Nephron progenitor cell (in vitro differentiated cells): ENCODE results near the gene RSU1.
"Not testable (repeated sequence)": the region's sequence is repeated elsewhere in the genome, so short reads cannot be mapped to it uniquely, and the experiment has no call there.

Source experiments
- DNase-seq: peaks from one replicate; pipeline ENCODE4 v3.0.0; 2021
- H3K27ac Mint-ChIP-seq: 2 replicates; pipeline ENCODE4 v1.8.0; 2021; ENCODE audit warnings: mild to moderate bottlenecking, moderate library complexity, mixed read lengths
- H3K27me3 Mint-ChIP-seq: 2 replicates; pipeline ENCODE4 v1.8.0; 2021; ENCODE audit warnings: mild to moderate bottlenecking, low read depth, mixed read lengths; ENCODE audit not compliant: poor library complexity
- H3K36me3 Mint-ChIP-seq: 2 replicates; pipeline ENCODE4 v1.8.0; 2021; ENCODE audit warnings: low read depth, mixed read lengths
- H3K4me1 Mint-ChIP-seq: 2 replicates; pipeline ENCODE4 v1.8.0; 2021; ENCODE audit warnings: mixed read lengths
- H3K4me3 Mint-ChIP-seq: 2 replicates; pipeline ENCODE4 v1.8.0; 2021; ENCODE audit warnings: mild to moderate bottlenecking, moderate library complexity, mixed read lengths
- H3K9me3 Mint-ChIP-seq: 2 replicates; pipeline ENCODE4 v1.8.0; 2021; ENCODE audit warnings: mild to moderate bottlenecking, moderate library complexity, mixed read lengths
- TF ChIP-seq, protein P1 (sequence below): fragments of 200-600 bp; sonication (generic); IDR thresholded peaks from 2 replicates; pipeline ENCODE4 v1.5.0; 2021; ENCODE audit warnings: antibody characterized with exemption

Gene RSU1

DNA sequence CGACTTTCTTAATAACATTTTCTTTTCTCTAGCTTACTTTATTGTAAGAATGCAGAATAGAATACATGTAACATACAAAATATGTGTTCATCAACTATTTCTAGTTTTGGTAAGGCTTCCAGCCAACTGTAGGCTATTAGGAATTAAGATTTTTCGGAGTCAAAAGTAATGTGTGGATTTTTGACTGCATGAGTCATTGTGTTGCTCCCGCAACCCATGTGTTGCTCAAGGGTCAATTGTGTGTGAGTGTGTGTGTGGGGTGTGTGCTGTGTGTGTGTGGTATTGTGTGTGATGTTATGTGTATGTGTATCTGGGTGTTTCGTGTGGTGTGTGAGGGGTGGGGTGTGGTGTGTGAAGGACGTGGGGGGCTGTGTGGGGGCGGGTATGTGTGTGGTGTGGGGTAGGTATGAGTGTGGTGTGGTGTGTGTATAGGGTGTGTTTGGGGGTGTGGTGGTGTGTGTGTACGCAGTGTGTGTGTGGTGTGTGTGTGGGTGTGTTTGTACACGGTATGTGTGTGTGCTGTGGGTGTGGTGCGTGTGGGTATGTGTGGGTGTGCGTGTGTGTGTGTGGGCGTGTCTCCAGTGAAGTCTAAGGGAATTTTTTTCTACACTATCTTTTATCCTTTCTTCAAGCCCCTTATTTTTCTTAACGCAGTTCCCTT, 60.5 kb downstream of the RSU1 start:
- Mint-ChIP-seq H3K36me3 (peaks cover 57% of the 10 kb centered on the region), H3K4me1 (no peaks in the 10 kb centered on the region), H3K27ac (peak overlapping the region; percentile 79), H3K27me3 (no peaks in the 10 kb centered on the region), H3K9me3 (peaks cover 4% of the 10 kb centered on the region), H3K4me3 (no peak overlapping the region)
- TF ChIP-seq, protein P1, sequence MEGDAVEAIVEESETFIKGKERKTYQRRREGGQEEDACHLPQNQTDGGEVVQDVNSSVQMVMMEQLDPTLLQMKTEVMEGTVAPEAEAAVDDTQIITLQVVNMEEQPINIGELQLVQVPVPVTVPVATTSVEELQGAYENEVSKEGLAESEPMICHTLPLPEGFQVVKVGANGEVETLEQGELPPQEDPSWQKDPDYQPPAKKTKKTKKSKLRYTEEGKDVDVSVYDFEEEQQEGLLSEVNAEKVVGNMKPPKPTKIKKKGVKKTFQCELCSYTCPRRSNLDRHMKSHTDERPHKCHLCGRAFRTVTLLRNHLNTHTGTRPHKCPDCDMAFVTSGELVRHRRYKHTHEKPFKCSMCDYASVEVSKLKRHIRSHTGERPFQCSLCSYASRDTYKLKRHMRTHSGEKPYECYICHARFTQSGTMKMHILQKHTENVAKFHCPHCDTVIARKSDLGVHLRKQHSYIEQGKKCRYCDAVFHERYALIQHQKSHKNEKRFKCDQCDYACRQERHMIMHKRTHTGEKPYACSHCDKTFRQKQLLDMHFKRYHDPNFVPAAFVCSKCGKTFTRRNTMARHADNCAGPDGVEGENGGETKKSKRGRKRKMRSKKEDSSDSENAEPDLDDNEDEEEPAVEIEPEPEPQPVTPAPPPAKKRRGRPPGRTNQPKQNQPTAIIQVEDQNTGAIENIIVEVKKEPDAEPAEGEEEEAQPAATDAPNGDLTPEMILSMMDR: no peak
- no peak for DNase-seq

GRCh38 chr10:16754765-16755164, 62.5 kb downstream of the RSU1 start:
- H3K27me3 Mint-ChIP-seq: no peaks in the 10 kb centered on the region
- H3K27ac Mint-ChIP-seq: no peak overlapping the region
- H3K4me1 Mint-ChIP-seq: no peaks in the 10 kb centered on the region
- DNase-seq: no peak
- TF ChIP-seq, protein P1: no peak
- H3K9me3 Mint-ChIP-seq: peaks cover 4% of the 10 kb centered on the region
- peaks cover 58% of the 10 kb centered on the region for H3K36me3 Mint-ChIP-seq
- H3K4me3 Mint-ChIP-seq: no peak overlapping the region

- H3K4me3 Mint-ChIP-seq, DNase-seq, H3K4me1 Mint-ChIP-seq, H3K9me3 Mint-ChIP-seq, H3K27me3 Mint-ChIP-seq: not testable (repeated sequence)
- peak overlapping the region; percentile 8 for H3K27ac Mint-ChIP-seq
- H3K36me3 Mint-ChIP-seq: peaks cover 44% of the 10 kb centered on the region
These were observed 64.4 kb downstream of the RSU1 start for GRCh38 chr10:16752849-16753248.

DNA sequence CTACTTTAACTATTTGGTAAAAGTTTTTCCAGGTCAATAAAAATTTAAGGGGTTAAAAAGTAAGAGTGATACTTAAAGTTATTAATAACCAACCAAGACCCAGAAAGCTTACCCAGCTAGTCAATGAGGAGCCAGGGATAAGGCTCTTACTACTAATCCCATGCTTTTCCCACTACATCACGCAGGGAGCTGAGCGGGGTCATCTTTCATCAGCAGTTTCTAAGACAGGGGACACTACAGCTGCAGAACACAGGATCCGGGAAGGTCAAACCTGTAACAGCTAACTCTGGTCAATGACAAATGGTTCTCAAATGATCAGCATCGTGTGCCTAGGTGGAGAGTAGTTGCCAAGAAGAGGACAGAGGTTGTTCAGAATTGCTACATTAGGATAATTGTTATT, 65.1 kb downstream of the RSU1 start:
- no peaks in the 10 kb centered on the region for H3K27me3 Mint-ChIP-seq
- TF ChIP-seq, protein P1: no peak
- H3K4me1 Mint-ChIP-seq: no peaks in the 10 kb centered on the region
- DNase-seq: no peak
- no peak overlapping the region for H3K27ac Mint-ChIP-seq
- H3K4me3 Mint-ChIP-seq: no peak overlapping the region
- peaks cover 37% of the 10 kb centered on the region for H3K36me3 Mint-ChIP-seq
- H3K9me3 Mint-ChIP-seq: no peaks in the 10 kb centered on the region

- Mint-ChIP-seq H3K36me3 (peaks cover 30% of the 10 kb centered on the region), H3K27me3 (no peaks in the 10 kb centered on the region), H3K9me3 (no peaks in the 10 kb centered on the region), H3K27ac (no peak overlapping the region), H3K4me1 (no peaks in the 10 kb centered on the region), H3K4me3 (no peak overlapping the region)
- TF ChIP-seq, protein P1: no peak
- no peak for DNase-seq
These were observed 66.0 kb downstream of the RSU1 start for GRCh38 chr10:16751244-16751643.

DNA sequence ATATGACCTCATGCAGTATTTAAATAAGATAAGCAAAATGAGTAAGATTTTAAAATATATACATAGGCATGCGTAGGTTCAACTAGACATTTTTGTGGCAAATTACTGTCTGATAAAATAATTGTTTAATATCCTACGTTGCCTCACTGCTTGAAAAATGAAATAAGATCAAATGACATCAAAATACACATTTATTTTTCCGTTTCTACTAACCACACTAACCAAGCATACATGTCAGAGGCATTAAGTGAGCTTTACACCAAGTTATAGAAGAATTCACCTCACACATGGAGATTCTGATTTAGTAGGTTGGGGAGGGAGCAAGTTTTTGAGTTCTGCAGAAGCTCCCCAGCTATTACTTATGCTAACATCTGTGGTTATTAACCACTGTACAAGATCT, 66.8 kb downstream of the RSU1 start:
- Mint-ChIP-seq H3K27me3 (no peaks in the 10 kb centered on the region), H3K27ac (no peak overlapping the region), H3K4me3 (no peak overlapping the region), H3K36me3 (peaks cover 30% of the 10 kb centered on the region), H3K4me1 (no peaks in the 10 kb centered on the region), H3K9me3 (no peaks in the 10 kb centered on the region)
- TF ChIP-seq, protein P1: no peak
- DNase-seq: no peak
